Left lung (tissue), 10 donors: Measurements from ENCODE around the gene MCU. TPM values are rescaled to one million over a fixed set of nuclear protein-coding genes. Genes with fewer than 3 reads are reported as not detected.
A peak's percentile ranks its signal among the peaks of the same experiment; 100 is the strongest.

Experiments used
- ATAC-seq: fragments of 200-7000 bp; cut with Tn5 transposase; one replicate; pipeline ENCODE4 v1.9.1; 2020; ENCODE audit warnings: moderate library complexity
- DNase-seq, 4 donors: peaks; one replicate each; pipeline ENCODE4 v3.0.0-alpha.2; 2013 to 2020
- H3K27ac ChIP-seq, 2 donors: fragments of 200-600 bp; sonication (generic) in 1 of 2; one replicate each; pipeline versions ENCODE4 v1.5.0 to v1.8.0; 2020 to 2021
- H3K27me3 ChIP-seq, 2 donors: fragments of 200-600 bp; sonication (generic) in 1 of 2; one replicate each; pipeline versions ENCODE4 v1.5.0 to v1.8.0; 2020 to 2021
- H3K36me3 ChIP-seq, 2 donors: fragments of 200-600 bp; sonication (generic) in 1 of 2; one replicate each; pipeline versions ENCODE4 v1.5.0 to v1.8.0; 2020 to 2021
- H3K4me1 ChIP-seq, 2 donors: fragments of 200-600 bp; one replicate each; pipeline ENCODE4 v1.8.0; 2021
- H3K4me3 ChIP-seq, 2 donors: fragments of 200-600 bp; sonication (generic) in 1 of 2; one replicate each; pipeline versions ENCODE4 v1.5.0 to v1.8.0; 2020 to 2021; ENCODE audit warnings: mild to moderate bottlenecking in 1 of 2
- H3K9me3 ChIP-seq, 2 donors: fragments of 200-600 bp; sonication (generic) in 1 of 2; one replicate each; pipeline versions ENCODE4 v1.5.0 to v1.8.0; 2020 to 2021
- CTCF ChIP-seq, 2 donors: fragments of 200-600 bp; sonication (generic) in 1 of 2; IDR thresholded peaks; one replicate each; pipeline versions ENCODE4 v1.5.0 to v1.8.0; 2021; ENCODE audit warnings: antibody characterized with exemption in 2 of 2
- intact Hi-C, 2 donors: fragments of 100-400 bp; cut with DNase I; formaldehyde crosslinking; loops; one replicate each; pipeline versions ENCODE4 v1.11.2 to v1.14.2; 2022
- polyA plus RNA-seq, 6 donors: library from polyadenylated mRNA; unstranded; fragments of 120-200 nt; gene quantifications; one replicate each; pipeline ENCODE4 v1.2.1, GENCODE V29; 2013; ENCODE audit not compliant: insufficient read length in 6 of 6
- total RNA-seq, 2 donors: library from RNA; stranded (reverse); fragmentation: NEBNext Ultra II Directional; extraction: Animal tissue kit (Norgen Biotek cat#: 25700); gene quantifications; one replicate each; pipeline ENCODE4 v1.2.1, GENCODE V29; 2021
- donor health status: DM: no; HTN: yes; CAD: no.
- donor health status: DM: no; HTN: no; CAD: no.

MCU gene
- total and polyA plus RNA-seq, 8 donors, result 29.4 to 48.8 (median 38.6) TPM

GRCh38 chr10:72790216-72790990, 98.5 kb downstream of the MCU start:
- Histone ChIP-seq H3K27ac (peak overlapping the region in 1 of 2 donors; percentile 20), H3K9me3 (no peaks in the 10 kb centered on the region), H3K4me3 (no peak overlapping the region), H3K36me3 (peaks cover 0 to 5% of the 10 kb centered on the region in 2 donors), H3K27me3 (no peaks in the 10 kb centered on the region), H3K4me1 (peaks cover 1 to 15% of the 10 kb centered on the region in 2 donors)
- TF ChIP-seq CTCF (IDR thresholded peaks at IDR 0.05), result no peak
- ATAC-seq, result peak; percentile 71
- no peak for DNase-seq
- intact Hi-C loops, result no loop called here

GRCh38 chr10:72792288-72792687, 100.3 kb downstream of the MCU start:
- TF ChIP-seq CTCF (IDR thresholded peaks at IDR 0.05), result no peak
- Histone ChIP-seq H3K4me3 (no peak overlapping the region), H3K36me3 (peaks cover 0 to 2% of the 10 kb centered on the region in 2 donors), H3K27ac (peak overlapping the region in 1 of 2 donors; percentile 35), H3K9me3 (no peaks in the 10 kb centered on the region), H3K4me1 (peaks cover 0 to 12% of the 10 kb centered on the region in 2 donors), H3K27me3 (no peaks in the 10 kb centered on the region)
- intact Hi-C loops, result no loop called here
- ATAC-seq, result no peak
- no peak for DNase-seq

GRCh38 chr10:72793752-72794151, 101.8 kb downstream of the MCU start:
- H3K27me3 ChIP-seq, result no peaks in the 10 kb centered on the region
- no peak for DNase-seq
- H3K4me3 ChIP-seq, result no peak overlapping the region
- no peak overlapping the region for H3K27ac ChIP-seq
- no peaks in the 10 kb centered on the region for H3K36me3 ChIP-seq
- ATAC-seq, result no peak
- peaks cover 0 to 12% of the 10 kb centered on the region in 2 donors for H3K4me1 ChIP-seq
- no peak for TF ChIP-seq CTCF (IDR thresholded peaks at IDR 0.05)
- intact Hi-C loops, result no loop called here
- no peaks in the 10 kb centered on the region for H3K9me3 ChIP-seq

GRCh38 chr10:72794260-72794659, 102.3 kb downstream of the MCU start:
- no peak for TF ChIP-seq CTCF (IDR thresholded peaks at IDR 0.05)
- no peaks in the 10 kb centered on the region for H3K9me3 ChIP-seq
- intact Hi-C loops, result no loop called here
- H3K36me3 ChIP-seq, result no peaks in the 10 kb centered on the region
- H3K4me1 ChIP-seq, result peaks cover 0 to 12% of the 10 kb centered on the region in 2 donors
- ATAC-seq (no peak), DNase-seq (no peak)
- H3K4me3 ChIP-seq, result no peak overlapping the region
- H3K27ac ChIP-seq, result no peak overlapping the region
- no peaks in the 10 kb centered on the region for H3K27me3 ChIP-seq

GRCh38 chr10:72796042-72796441, 104.1 kb downstream of the MCU start:
- intact Hi-C loops, result no loop called here
- no peak overlapping the region for H3K4me3 ChIP-seq
- H3K9me3 ChIP-seq, result no peaks in the 10 kb centered on the region
- H3K27me3 ChIP-seq, result no peaks in the 10 kb centered on the region
- TF ChIP-seq CTCF (IDR thresholded peaks at IDR 0.05), result no peak
- DNase-seq (no peak), ATAC-seq (no peak)
- no peaks in the 10 kb centered on the region for H3K36me3 ChIP-seq
- H3K27ac ChIP-seq, result no peak overlapping the region
- peaks cover 0 to 12% of the 10 kb centered on the region in 2 donors for H3K4me1 ChIP-seq
